ENCODE results near the gene BDKRB1. TPM values are rescaled to one million over a fixed set of nuclear protein-coding genes. Genes with fewer than 3 reads are reported as not detected.

BDKRB1 gene
- total RNA-seq, 3 donors from 2014 or later (not counting 1 experiment from before 2014, with no cell fraction given) = not detected

DNA sequence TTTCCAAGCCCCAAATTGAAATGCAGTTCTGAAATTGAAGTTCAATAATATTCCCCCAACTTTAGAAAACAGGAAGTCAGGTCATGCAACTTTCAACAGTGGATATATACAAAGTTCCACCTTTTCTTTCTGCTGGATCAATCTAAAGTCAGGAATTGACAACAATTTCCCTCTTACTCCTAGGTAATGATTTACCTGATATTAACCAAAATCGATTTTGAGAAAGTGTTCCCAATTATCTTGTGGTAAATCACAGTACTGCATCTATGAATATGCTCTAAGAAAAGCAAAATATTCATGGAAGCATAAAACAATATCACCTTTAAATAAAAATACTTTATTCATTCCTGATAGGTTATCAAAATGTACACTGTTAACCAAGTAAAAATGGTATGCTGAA, 28.4 kb downstream of the BDKRB1 start:
- no peaks in the 10 kb centered on the region for H3K4me1 ChIP-seq (ENCODE audit: control insufficient read depth, insufficient read depth, low read length)
- no peaks in the 10 kb centered on the region for H3K9me3 Mint-ChIP-seq
- 88% methylated on average over 1 of the region's 1 CpG for WGBS (ENCODE audit: insufficient coverage)
- no peak overlapping the region for H3K27ac ChIP-seq (ENCODE audit: low read length)
- no peaks in the 10 kb centered on the region for H3K9me3 ChIP-seq (ENCODE audit: control insufficient read depth, insufficient read depth, low read length)
- no peak overlapping the region for H3K27ac Mint-ChIP-seq
- ATAC-seq (no peak), DNase-seq (no peak)
- no peaks in the 10 kb centered on the region for H3K27me3 Mint-ChIP-seq (ENCODE audit: low read depth in 2 of 2)
- no peak overlapping the region for H3K4me3 ChIP-seq (ENCODE audit: low read length)
- TF ChIP-seq, protein P1, sequence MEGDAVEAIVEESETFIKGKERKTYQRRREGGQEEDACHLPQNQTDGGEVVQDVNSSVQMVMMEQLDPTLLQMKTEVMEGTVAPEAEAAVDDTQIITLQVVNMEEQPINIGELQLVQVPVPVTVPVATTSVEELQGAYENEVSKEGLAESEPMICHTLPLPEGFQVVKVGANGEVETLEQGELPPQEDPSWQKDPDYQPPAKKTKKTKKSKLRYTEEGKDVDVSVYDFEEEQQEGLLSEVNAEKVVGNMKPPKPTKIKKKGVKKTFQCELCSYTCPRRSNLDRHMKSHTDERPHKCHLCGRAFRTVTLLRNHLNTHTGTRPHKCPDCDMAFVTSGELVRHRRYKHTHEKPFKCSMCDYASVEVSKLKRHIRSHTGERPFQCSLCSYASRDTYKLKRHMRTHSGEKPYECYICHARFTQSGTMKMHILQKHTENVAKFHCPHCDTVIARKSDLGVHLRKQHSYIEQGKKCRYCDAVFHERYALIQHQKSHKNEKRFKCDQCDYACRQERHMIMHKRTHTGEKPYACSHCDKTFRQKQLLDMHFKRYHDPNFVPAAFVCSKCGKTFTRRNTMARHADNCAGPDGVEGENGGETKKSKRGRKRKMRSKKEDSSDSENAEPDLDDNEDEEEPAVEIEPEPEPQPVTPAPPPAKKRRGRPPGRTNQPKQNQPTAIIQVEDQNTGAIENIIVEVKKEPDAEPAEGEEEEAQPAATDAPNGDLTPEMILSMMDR (IDR thresholded peaks at IDR 0.05) = no peak
- intact Hi-C loops (cut with micrococcal nuclease) = no loop called here
- H3K4me3 Mint-ChIP-seq = no peak overlapping the region
- no peaks in the 10 kb centered on the region for H3K4me1 Mint-ChIP-seq
- no peaks in the 10 kb centered on the region for H3K27me3 ChIP-seq (ENCODE audit: control insufficient read depth, insufficient read depth, low read length)
- H3K36me3 Mint-ChIP-seq = peaks cover 19% of the 10 kb centered on the region
- H3K36me3 ChIP-seq (ENCODE audit: control insufficient read depth, insufficient read depth, low read length) = peaks cover 45% of the 10 kb centered on the region

DNA sequence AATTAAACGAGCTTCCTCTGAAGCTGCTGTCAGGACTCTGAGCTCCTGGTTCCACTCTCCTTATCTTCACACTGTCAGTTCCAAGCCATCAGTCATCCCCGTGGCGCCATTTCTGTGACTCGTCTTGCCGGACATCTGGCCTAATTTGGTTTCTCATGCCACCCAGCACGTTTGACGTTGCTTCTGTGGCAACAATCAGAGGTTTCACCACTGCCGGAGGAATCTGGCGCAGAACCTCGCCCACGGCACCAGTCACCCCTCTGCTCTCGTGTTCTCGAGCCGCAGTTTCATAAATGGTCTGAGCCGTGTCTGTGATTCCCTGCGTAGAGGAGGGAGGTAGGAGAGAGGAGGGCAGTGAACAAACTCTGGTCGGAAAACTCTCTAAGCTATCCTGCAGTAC, 29.7 kb downstream of the BDKRB1 start:
- Histone ChIP-seq H3K36me3 (ENCODE audit: control insufficient read depth, insufficient read depth, low read length) (peaks cover 58% of the 10 kb centered on the region), H3K27me3 (ENCODE audit: control insufficient read depth, insufficient read depth, low read length) (no peaks in the 10 kb centered on the region), H3K9me3 (ENCODE audit: control insufficient read depth, insufficient read depth, low read length) (no peaks in the 10 kb centered on the region), H3K4me3 (ENCODE audit: low read length) (no peak overlapping the region), H3K4me1 (ENCODE audit: control insufficient read depth, insufficient read depth, low read length) (no peaks in the 10 kb centered on the region), H3K27ac (ENCODE audit: low read length) (no peak overlapping the region)
- TF ChIP-seq, protein P1 (IDR thresholded peaks at IDR 0.05) = no peak
- H3K9me3 Mint-ChIP-seq = no peaks in the 10 kb centered on the region
- DNase-seq (no peak), ATAC-seq (no peak)
- H3K4me3 Mint-ChIP-seq = no peak overlapping the region
- H3K36me3 Mint-ChIP-seq = peaks cover 29% of the 10 kb centered on the region
- no peaks in the 10 kb centered on the region for H3K4me1 Mint-ChIP-seq
- 95% methylated on average over 16 of the region's 17 CpGs for WGBS (ENCODE audit: insufficient coverage)
- no peak overlapping the region for H3K27ac Mint-ChIP-seq
- no peaks in the 10 kb centered on the region for H3K27me3 Mint-ChIP-seq (ENCODE audit: low read depth in 2 of 2)
- intact Hi-C loops (cut with micrococcal nuclease) = no loop called here

DNA sequence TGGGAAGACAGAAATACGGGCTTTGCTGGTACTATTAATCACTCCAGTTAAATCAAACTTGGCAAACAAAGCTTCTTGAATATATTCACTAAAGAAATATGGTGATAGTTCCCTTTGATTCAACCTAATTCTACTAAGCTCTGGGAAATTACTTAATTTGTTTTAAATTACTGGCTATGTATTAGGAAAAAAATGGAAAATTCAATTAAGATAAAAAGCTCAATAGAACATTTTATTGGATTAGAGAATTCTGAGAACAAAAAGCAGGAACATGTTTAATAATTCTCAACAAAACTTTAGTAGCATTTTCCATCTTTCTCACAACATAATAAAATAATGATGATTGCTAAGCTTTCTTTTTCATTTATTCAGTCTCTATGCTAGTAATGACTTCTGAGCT, 30.2 kb downstream of the BDKRB1 start:
- no peaks in the 10 kb centered on the region for H3K27me3 ChIP-seq (ENCODE audit: control insufficient read depth, insufficient read depth, low read length)
- no peak for DNase-seq
- no peak overlapping the region for H3K4me3 ChIP-seq (ENCODE audit: low read length)
- Mint-ChIP-seq H3K9me3 (no peaks in the 10 kb centered on the region), H3K27ac (no peak overlapping the region), H3K27me3 (ENCODE audit: low read depth in 2 of 2) (no peaks in the 10 kb centered on the region), H3K4me1 (no peaks in the 10 kb centered on the region), H3K36me3 (peaks cover 29% of the 10 kb centered on the region), H3K4me3 (no peak overlapping the region)
- peaks cover 62% of the 10 kb centered on the region for H3K36me3 ChIP-seq (ENCODE audit: control insufficient read depth, insufficient read depth, low read length)
- no peak for ATAC-seq
- H3K27ac ChIP-seq (ENCODE audit: low read length) = no peak overlapping the region
- WGBS (ENCODE audit: insufficient coverage) = no CpG with 5 or more reads among the region's 1 CpG
- TF ChIP-seq, protein P1 (IDR thresholded peaks at IDR 0.05) = no peak
- intact Hi-C loops (cut with micrococcal nuclease) = no loop called here
- H3K4me1 ChIP-seq (ENCODE audit: control insufficient read depth, insufficient read depth, low read length) = no peaks in the 10 kb centered on the region
- H3K9me3 ChIP-seq (ENCODE audit: control insufficient read depth, insufficient read depth, low read length) = no peaks in the 10 kb centered on the region

DNA sequence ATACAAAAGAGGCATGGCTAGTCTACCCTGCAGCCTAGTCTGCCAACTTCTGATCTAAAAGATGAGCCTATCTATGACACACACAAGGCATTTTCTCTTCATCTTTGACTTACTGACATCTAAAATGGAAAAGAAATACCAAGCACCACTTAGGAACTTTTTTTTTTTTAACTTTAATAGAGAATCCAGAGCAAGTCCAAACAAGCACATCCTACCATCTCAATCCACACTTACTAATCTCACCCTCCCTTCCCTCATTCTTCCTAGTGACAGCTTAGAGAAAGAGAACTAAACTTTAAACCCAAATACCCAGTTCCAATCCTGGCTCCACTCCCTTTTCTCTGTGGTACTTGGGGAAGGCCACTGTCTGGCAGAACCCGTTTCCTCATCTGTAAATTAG, 31.8 kb downstream of the BDKRB1 start:
- Mint-ChIP-seq H3K4me3 (no peak overlapping the region), H3K27ac (peak overlapping the region in 1 of 2 donors; percentile 13), H3K4me1 (no peaks in the 10 kb centered on the region), H3K27me3 (ENCODE audit: low read depth in 2 of 2) (no peaks in the 10 kb centered on the region), H3K9me3 (no peaks in the 10 kb centered on the region), H3K36me3 (peaks cover 29% of the 10 kb centered on the region)
- ATAC-seq (no peak), DNase-seq (no peak)
- intact Hi-C loops (cut with micrococcal nuclease) = no loop called here
- Histone ChIP-seq H3K9me3 (ENCODE audit: control insufficient read depth, insufficient read depth, low read length) (no peaks in the 10 kb centered on the region), H3K4me3 (ENCODE audit: low read length) (no peak overlapping the region), H3K27ac (ENCODE audit: low read length) (no peak overlapping the region), H3K4me1 (ENCODE audit: control insufficient read depth, insufficient read depth, low read length) (no peaks in the 10 kb centered on the region), H3K27me3 (ENCODE audit: control insufficient read depth, insufficient read depth, low read length) (no peaks in the 10 kb centered on the region), H3K36me3 (ENCODE audit: control insufficient read depth, insufficient read depth, low read length) (peaks cover 62% of the 10 kb centered on the region)
- no CpG with 5 or more reads among the region's 1 CpG for WGBS (ENCODE audit: insufficient coverage)
- TF ChIP-seq, protein P1 (IDR thresholded peaks at IDR 0.05) = no peak

Measured in natural killer cell (primary cell).